AG09309 (cell line): ENCODE results near the gene PDPK1.

Source experiments
- DNase-seq: peaks from one replicate; pipeline ENCODE4 v3.0.0-alpha.2; 2010; ENCODE audit warnings: low read depth
- H3K4me3 ChIP-seq: 2 replicates; pipeline ENCODE4 v1.5.1; 2011; ENCODE audit warnings: mild to moderate bottlenecking, low read depth, low read length, moderate library complexity; ENCODE audit not compliant: control insufficient read depth
- TF ChIP-seq, protein P1 (sequence below): IDR thresholded peaks from 2 replicates; pipeline ENCODE4 v1.5.1; 2011; ENCODE audit warnings: mild to moderate bottlenecking, low read depth, low read length, inconsistent platforms; ENCODE audit not compliant: insufficient read depth, control insufficient read depth; ENCODE audit errors: missing control alignments

Gene PDPK1

DNA sequence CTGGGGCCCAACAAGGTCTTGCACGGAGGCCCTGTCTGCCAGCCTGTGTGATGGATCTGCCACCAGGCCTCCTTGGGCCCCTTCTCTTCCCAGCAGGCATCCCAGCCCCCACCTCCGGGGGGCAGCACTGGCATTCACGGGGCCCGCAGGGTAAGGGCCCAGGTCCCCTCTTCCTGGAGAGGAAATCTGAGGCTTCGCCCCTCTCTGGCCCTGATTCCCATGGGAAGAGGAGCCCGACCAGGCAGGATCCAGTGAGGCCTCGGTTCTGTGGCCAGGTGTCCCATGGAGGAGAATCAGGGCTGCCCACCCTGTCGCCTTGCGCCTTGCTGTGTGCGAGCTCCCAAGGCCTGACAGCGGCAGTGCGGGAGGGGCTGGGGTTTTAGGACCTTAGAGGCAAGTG lies 48.4 kb downstream of the PDPK1 start:
- H3K4me3 ChIP-seq: no peak overlapping the region
- TF ChIP-seq, protein P1, sequence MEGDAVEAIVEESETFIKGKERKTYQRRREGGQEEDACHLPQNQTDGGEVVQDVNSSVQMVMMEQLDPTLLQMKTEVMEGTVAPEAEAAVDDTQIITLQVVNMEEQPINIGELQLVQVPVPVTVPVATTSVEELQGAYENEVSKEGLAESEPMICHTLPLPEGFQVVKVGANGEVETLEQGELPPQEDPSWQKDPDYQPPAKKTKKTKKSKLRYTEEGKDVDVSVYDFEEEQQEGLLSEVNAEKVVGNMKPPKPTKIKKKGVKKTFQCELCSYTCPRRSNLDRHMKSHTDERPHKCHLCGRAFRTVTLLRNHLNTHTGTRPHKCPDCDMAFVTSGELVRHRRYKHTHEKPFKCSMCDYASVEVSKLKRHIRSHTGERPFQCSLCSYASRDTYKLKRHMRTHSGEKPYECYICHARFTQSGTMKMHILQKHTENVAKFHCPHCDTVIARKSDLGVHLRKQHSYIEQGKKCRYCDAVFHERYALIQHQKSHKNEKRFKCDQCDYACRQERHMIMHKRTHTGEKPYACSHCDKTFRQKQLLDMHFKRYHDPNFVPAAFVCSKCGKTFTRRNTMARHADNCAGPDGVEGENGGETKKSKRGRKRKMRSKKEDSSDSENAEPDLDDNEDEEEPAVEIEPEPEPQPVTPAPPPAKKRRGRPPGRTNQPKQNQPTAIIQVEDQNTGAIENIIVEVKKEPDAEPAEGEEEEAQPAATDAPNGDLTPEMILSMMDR: no peak
- no peak for DNase-seq

DNA sequence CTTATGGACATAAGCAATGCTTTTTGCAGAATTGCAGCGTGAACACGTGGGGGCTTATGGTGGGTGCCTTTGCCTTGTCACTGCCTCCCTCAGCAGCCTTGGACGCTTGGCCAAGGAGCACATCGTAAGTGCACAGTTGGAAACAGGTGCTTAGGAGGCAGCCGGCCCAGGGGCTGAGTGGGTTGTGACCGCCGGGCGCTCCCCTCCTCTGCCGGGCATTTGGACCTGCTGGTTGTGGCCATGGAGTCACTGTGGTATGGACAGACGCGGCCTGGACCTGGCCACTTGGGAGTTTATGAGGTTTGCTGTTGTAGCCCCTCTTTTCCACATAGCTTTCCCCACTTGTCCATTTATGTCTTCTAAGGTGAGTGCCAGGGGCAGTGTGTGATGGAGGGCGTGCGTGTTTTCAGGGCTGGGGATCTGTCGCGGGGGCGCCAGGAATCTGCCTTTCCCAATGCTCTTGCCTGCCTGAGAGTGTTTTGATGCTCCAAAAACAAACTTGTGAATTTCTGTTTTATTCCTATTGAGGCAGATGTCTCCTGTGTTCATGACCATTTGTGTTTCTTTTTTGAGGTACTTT lies 49.2 kb downstream of the PDPK1 start:
- no peak for DNase-seq
- no peak overlapping the region for H3K4me3 ChIP-seq
- TF ChIP-seq, protein P1: no peak

DNA sequence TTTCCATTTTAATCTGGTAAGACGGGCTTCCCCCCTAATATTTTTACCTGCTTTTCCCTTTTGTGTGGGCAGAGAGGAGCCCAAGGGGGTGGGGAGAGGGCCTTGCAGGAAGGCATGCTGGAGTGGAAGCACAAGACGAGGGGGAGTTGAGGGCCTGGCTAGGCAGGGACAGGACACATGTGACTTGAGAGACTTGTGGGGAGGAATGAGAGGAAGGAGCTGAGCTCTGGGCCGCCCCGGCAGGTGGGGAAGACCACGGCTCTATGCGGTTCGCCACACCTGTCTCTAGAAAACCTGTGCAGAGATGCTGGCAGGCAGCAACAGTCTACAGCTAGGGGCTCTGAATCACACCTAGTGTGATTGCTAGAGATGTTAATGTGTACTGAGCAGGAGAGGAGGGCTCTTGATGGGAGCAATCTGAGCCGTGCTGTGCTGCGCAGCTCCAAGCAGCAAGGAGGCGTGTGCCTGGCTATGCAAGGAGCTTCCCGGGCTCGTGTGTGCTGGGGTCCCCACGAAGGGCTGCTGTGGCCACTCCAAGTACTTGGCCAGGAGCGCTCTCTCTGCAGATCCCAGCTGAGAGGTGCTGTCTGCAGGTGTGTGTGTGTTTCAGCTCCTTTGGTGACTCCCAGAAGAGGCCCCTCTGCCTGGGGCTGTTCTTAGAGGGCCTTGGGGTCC lies 50.2 kb downstream of the PDPK1 start:
- DNase-seq: no peak
- no peak overlapping the region for H3K4me3 ChIP-seq
- TF ChIP-seq, protein P1: no peak

DNA sequence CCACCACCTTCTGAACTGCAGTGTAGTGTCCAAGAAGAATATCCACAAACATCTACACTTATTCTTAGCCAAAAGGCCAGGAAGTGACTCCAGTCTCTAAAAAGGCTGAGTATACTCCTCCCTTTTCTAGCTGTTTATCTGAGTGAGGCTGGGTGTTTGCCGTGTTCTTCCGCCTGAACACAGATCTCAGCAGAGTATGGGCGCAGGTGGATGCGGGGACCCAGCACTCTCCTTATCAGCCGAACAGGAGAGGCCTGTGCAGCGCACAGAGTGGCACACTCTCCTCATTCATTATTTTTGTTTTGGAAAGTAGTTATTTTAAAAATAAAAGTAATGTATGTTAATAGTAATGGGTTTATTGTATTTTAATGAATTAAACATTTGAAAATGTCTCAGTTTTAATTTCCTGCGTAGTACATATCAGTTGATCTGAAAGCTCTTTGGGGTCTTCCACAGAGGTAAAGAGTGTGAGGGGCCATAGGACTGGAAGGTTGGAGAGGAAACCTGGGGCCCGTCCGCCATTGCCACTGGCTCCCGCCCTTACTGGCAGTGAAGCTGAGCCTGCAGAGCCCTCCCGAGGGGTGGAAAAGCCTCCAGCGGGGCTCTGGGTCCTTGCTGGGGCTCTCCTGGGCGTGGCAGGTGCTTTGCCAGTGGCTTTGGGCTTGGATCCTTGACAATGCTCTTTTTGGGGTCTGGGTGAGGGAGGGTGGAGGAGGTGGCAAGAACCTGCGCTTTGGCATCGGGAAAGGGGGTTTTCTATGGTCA lies 53.8 kb downstream of the PDPK1 start:
- H3K4me3 ChIP-seq: no peak overlapping the region
- DNase-seq: no peak
- TF ChIP-seq, protein P1: no peak

DNA sequence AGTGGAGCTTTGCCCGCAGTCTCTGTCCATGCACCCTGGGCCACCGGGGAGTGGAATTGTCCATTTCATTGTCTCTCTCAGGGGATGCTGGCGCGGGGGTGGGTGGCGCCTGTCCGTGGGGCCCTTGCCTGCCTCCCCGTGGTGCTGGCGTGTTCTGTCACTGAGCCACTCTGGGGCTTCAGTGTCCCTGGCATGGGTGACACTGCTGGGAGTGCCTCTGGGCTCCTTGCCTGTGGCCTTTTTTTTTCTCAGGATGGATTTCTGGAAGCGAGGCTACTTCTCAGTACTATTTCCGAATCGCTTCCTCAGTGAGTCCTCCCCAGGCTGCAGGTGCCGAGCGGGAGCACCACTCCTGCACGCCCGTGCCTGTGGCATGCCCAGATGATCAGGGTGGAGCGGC lies 55.0 kb downstream of the PDPK1 start:
- DNase-seq: no peak
- H3K4me3 ChIP-seq: no peak overlapping the region
- TF ChIP-seq, protein P1: no peak

DNA sequence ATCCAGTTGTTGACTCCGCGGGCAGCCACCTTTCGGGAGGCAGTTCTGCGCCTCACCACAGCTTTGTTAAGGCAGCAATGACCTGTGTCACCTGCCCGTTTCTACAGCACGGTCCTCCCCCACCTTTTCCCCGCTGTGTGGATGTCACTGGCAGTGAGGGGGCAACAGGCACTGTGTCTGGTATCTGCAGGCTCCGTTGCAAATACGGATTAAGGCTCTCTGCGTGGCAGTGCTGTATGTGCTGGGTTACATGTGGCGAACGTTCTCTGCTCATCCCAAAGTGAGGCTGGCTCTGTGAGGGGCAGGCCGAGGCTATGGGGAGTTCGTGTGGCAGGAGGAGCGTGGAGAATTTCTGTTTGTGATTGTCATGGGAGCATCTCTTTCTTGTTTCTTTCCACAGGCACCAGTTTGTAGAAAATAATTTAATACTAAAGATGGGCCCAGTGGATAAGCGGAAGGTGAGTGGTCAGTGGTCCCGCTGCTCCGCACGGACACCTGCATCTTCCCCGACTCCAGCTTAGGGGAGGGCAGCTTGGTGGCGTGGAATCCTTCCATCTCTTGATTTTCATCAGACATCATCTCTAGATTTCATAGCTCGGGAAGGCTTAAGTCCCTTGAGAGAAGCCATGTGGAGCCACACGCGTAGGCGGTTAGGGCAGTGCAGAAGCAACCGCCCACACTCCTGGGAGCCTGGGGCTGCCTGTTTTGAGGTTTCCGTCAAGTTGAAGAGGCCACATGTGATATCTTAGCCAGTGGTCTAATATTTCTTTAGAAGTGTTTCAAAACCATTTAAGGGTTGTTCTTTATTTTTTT lies 57.8 kb downstream of the PDPK1 start:
- TF ChIP-seq, protein P1: no peak
- no peak for DNase-seq
- no peak overlapping the region for H3K4me3 ChIP-seq
